HEK293 (cell line): ENCODE results near the gene ZDHHC1.

Experiments used
- CTCF ChIA-PET: fragments of 350-600 bp; formaldehyde crosslinking; extraction: SDS; loops from one replicate; lab custom pipeline; 2021; ENCODE audit warnings: antibody characterized with exemption; lab: Yijun Ruan, JAX
- POLR2A ChIA-PET: fragments of 300-600 bp; formaldehyde crosslinking; extraction: SDS; loops from one replicate; lab custom pipeline; 2020; ENCODE audit warnings: antibody characterized with exemption, inconsistent platforms; lab: Yijun Ruan, JAX
- H3K27ac ChIP-seq: fragments of 200-500 bp; sonication (Bioruptor generic); 2 replicates; pipeline ENCODE4 v1.5.1; 2014; ENCODE audit warnings: low read depth, low read length, control low read depth, inconsistent platforms; ENCODE audit errors: extremely low read depth
- H3K36me3 ChIP-seq, 2 experiments: fragments of 200-500 bp in 1 of 2; sonication (Bioruptor generic) in 1 of 2; 1 replicate in 1 of 2; 2 replicates in 1 of 2; pipeline ENCODE4 v1.5.1; 2014 to 2017; ENCODE audit warnings: inconsistent platforms in 2 of 2, low read length in 2 of 2; ENCODE audit not compliant: control insufficient read depth in 2 of 2, insufficient read depth in 1 of 2
- H3K4me1 ChIP-seq: fragments of 200-500 bp; sonication (Bioruptor generic); 2 replicates; pipeline ENCODE4 v1.5.1; 2014; ENCODE audit warnings: mild to moderate bottlenecking, low read length, inconsistent platforms; ENCODE audit not compliant: control insufficient read depth, insufficient read depth
- H3K4me3 ChIP-seq: 2 replicates; pipeline ENCODE4 v1.5.1; 2011; ENCODE audit warnings: low read depth, mild to moderate bottlenecking, control low read depth, low read length, moderate library complexity
- H3K9me3 ChIP-seq: fragments of 200-500 bp; sonication (Bioruptor generic); 2 replicates; pipeline ENCODE4 v1.5.1; 2014; ENCODE audit warnings: low read depth, low read length, inconsistent platforms; ENCODE audit not compliant: control insufficient read depth, insufficient read depth
- GLIS1 ChIP-seq: fragments of 450-650 bp; formaldehyde crosslinking; IDR thresholded peaks from 2 replicates; pipeline ENCODE4 v1.5.1; 2016; ENCODE audit warnings: missing biosample characterization, missing genetic modification characterization
- HIC1 ChIP-seq: fragments of 450-650 bp; formaldehyde crosslinking; IDR thresholded peaks from 2 replicates; pipeline ENCODE4 v1.5.1; 2016; ENCODE audit warnings: missing biosample characterization, missing genetic modification characterization
- KLF17 ChIP-seq: fragments of 450-650 bp; formaldehyde crosslinking; IDR thresholded peaks from 2 replicates; pipeline ENCODE4 v1.5.1; 2016; ENCODE audit warnings: missing biosample characterization, missing genetic modification characterization
- KLF8 ChIP-seq: fragments of 450-650 bp; formaldehyde crosslinking; IDR thresholded peaks from 2 replicates; pipeline ENCODE4 v1.5.1; 2016; ENCODE audit warnings: missing biosample characterization, missing genetic modification characterization
- KLF9 ChIP-seq: fragments of 450-650 bp; formaldehyde crosslinking; IDR thresholded peaks from 2 replicates; pipeline ENCODE4 v1.5.1; 2016; ENCODE audit warnings: missing biosample characterization, missing genetic modification characterization, low read depth
- OSR2 ChIP-seq: fragments of 450-650 bp; formaldehyde crosslinking; IDR thresholded peaks from 2 replicates; pipeline ENCODE4 v1.5.1; 2016; ENCODE audit warnings: missing biosample characterization, missing genetic modification characterization
- REST ChIP-seq: fragments of 450-650 bp; formaldehyde crosslinking; IDR thresholded peaks from 2 replicates; pipeline ENCODE4 v1.5.1; 2016; ENCODE audit warnings: missing biosample characterization, missing genetic modification characterization
- ZBTB20 ChIP-seq: fragments of 450-650 bp; formaldehyde crosslinking; IDR thresholded peaks from 2 replicates; pipeline ENCODE4 v1.5.1; 2016; ENCODE audit warnings: missing biosample characterization, missing genetic modification characterization
- ZFHX2 ChIP-seq: fragments of 450-650 bp; formaldehyde crosslinking; conservative IDR thresholded peaks from 2 replicates; pipeline ENCODE4 v1.5.1; 2016; ENCODE audit warnings: missing biosample characterization, missing genetic modification characterization
- ZIC2 ChIP-seq: fragments of 450-650 bp; formaldehyde crosslinking; IDR thresholded peaks from 2 replicates; pipeline ENCODE4 v1.5.1; 2016; ENCODE audit warnings: missing biosample characterization, missing genetic modification characterization
- ZNF114 ChIP-seq: fragments of 450-650 bp; formaldehyde crosslinking; IDR thresholded peaks from 2 replicates; pipeline ENCODE4 v1.5.0; 2017; ENCODE audit warnings: missing biosample characterization, missing genetic modification characterization
- ZNF2 ChIP-seq: fragments of 450-650 bp; formaldehyde crosslinking; IDR thresholded peaks from 2 replicates; pipeline ENCODE4 v1.5.1; 2016; ENCODE audit warnings: missing biosample characterization, missing genetic modification characterization
- ZNF433 ChIP-seq: fragments of 450-650 bp; formaldehyde crosslinking; IDR thresholded peaks from 2 replicates; pipeline ENCODE4 v1.5.1; 2016; ENCODE audit warnings: missing biosample characterization, missing genetic modification characterization, low read depth
- ZNF768 ChIP-seq: fragments of 450-650 bp; formaldehyde crosslinking; IDR thresholded peaks from 2 replicates; pipeline ENCODE4 v1.5.1; 2018; ENCODE audit warnings: missing biosample characterization, mild to moderate bottlenecking, missing genetic modification characterization
- ZNF777 ChIP-seq: fragments of 450-650 bp; formaldehyde crosslinking; IDR thresholded peaks from 2 replicates; pipeline ENCODE4 v1.5.1; 2017; ENCODE audit warnings: missing biosample characterization, missing genetic modification characterization, borderline replicate concordance

The ZDHHC1 gene

GRCh38 chr16:67458121-67458641 is 41.9 kb upstream of the ZDHHC1 start (continued):
- TF ChIP-seq HIC1 (tag by site-specific recombination) (no peak), KLF17 (tag by site-specific recombination) (no peak)

- Histone ChIP-seq H3K9me3 (no peaks in the 10 kb centered on the region), H3K27ac (no peak overlapping the region), H3K36me3 (peaks cover 0 to 37% of the 10 kb centered on the region in 2 experiments; a peak in 1 of 3 replicates), H3K4me1 (no peaks in the 10 kb centered on the region), H3K4me3 (no peak overlapping the region)
- TF ChIP-seq ZNF2 (tag by site-specific recombination) = no peak
- no peak for TF ChIP-seq ZNF114 (tag by site-specific recombination)
- TF ChIP-seq KLF9 (tag by site-specific recombination) = no peak
- POLR2A ChIA-PET = no interaction called here
- CTCF ChIA-PET = no interaction called here
These were observed 41.3 kb upstream of the ZDHHC1 start for GRCh38 chr16:67457611-67458010.

GRCh38 chr16:67456391-67457081 is 40.3 kb upstream of the ZDHHC1 start:
- no peaks in the 10 kb centered on the region for H3K9me3 ChIP-seq
- 0 out of 2 replicates have a peak, but pooled peaks have one; percentile 14 for TF ChIP-seq ZFHX2 (tag by site-specific recombination)
- no peak for TF ChIP-seq ZNF433 (tag by site-specific recombination)
- TF ChIP-seq ZBTB20 (tag by site-specific recombination) = peak; percentile 91
- peak; percentile 80 for TF ChIP-seq ZIC2 (tag by site-specific recombination)
- TF ChIP-seq, all 188 proteins: peak for 3
- Histone ChIP-seq H3K27ac (no peak overlapping the region), H3K4me1 (no peaks in the 10 kb centered on the region), H3K4me3 (no peak overlapping the region), H3K36me3 (peaks cover 0 to 42% of the 10 kb centered on the region in 2 experiments; a peak in 1 of 3 replicates)
- ChIA-PET CTCF (interaction anchor here (0.6 to 2.2 kb wide), 7 partner anchors 9 to 503 kb away, joined by 3 to 6 read pairs (median 3); partner anchors contain the start of gene ATP6V0D1), POLR2A (interaction anchor here (0.5 to 0.7 kb wide), 2 partner anchors 23 to 25 kb away, joined by 3 to 5 read pairs; no protein-coding TSS in a partner anchor)

GRCh38 chr16:67454852-67455251 is 38.6 kb upstream of the ZDHHC1 start:
- H3K4me1 ChIP-seq = no peaks in the 10 kb centered on the region
- no peaks in the 10 kb centered on the region for H3K9me3 ChIP-seq
- no peak overlapping the region for H3K27ac ChIP-seq
- POLR2A ChIA-PET = no interaction called here
- H3K36me3 ChIP-seq = peaks cover 0 to 42% of the 10 kb centered on the region in 2 experiments; a peak in 1 of 3 replicates
- CTCF ChIA-PET = interaction anchor here (0.8 to 2.2 kb wide), 3 partner anchors 11 to 27 kb away, joined by 4 to 6 read pairs (median 5); no protein-coding TSS in a partner anchor
- no peak overlapping the region for H3K4me3 ChIP-seq
- peak; percentile 87 for TF ChIP-seq REST
- no peak for TF ChIP-seq ZNF768
- no peak for TF ChIP-seq KLF8 (tag by site-specific recombination)
- peak; percentile 60 for TF ChIP-seq GLIS1
- no peak for TF ChIP-seq OSR2 (tag by site-specific recombination)
- no peak for TF ChIP-seq ZNF114 (tag by site-specific recombination)
- no peak for TF ChIP-seq ZNF777 (tag by site-specific recombination)
